ENCODE results near the gene CBX7. TPM values are rescaled to one million over a fixed set of nuclear protein-coding genes. Genes with fewer than 3 reads are reported as not detected.

CBX7 gene
- total RNA-seq, 4 donors from 2014 or later = 16.0 to 128 (median 102) TPM

DNA sequence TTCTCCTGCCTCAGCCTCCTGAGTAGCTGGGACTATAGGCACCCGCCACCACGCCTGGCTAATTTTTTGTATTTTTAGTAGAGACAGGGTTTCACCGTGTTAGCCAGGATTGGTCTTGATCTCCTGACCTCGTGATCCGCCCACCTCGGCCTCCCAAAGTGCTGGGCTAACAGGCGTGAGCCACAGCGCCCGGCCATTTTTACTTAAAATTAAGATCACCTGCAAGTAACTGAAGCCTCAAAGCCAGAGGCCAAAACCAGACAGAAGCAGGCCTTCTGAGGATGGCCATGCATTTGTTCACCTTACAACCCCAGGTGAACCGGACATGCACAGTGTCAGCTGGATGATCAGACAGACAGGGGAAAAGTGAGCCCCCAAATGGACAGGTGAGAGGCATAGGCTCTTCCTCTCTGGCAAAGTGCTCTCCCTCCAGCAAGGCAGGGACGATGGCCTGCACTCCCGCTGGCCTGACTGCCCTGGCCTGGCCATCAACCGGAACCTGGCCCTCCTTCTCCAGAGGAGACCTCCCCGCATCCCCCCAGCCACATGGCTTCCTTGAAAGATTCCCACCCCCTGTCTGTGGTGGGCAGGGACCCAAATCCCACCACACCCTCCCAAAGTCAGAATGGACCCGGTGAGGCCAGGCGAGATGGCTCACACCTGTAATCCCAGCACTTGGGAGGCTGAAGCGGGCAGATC lies 29.6 kb downstream of the CBX7 start:
- no peak overlapping the region for H3K27ac ChIP-seq
- no peak overlapping the region for H3K4me3 ChIP-seq
- H3K27me3 ChIP-seq = no peaks in the 10 kb centered on the region
- TF ChIP-seq POLR2A (IDR thresholded peaks at IDR 0.05) = no peak
- TF ChIP-seq, protein P1, sequence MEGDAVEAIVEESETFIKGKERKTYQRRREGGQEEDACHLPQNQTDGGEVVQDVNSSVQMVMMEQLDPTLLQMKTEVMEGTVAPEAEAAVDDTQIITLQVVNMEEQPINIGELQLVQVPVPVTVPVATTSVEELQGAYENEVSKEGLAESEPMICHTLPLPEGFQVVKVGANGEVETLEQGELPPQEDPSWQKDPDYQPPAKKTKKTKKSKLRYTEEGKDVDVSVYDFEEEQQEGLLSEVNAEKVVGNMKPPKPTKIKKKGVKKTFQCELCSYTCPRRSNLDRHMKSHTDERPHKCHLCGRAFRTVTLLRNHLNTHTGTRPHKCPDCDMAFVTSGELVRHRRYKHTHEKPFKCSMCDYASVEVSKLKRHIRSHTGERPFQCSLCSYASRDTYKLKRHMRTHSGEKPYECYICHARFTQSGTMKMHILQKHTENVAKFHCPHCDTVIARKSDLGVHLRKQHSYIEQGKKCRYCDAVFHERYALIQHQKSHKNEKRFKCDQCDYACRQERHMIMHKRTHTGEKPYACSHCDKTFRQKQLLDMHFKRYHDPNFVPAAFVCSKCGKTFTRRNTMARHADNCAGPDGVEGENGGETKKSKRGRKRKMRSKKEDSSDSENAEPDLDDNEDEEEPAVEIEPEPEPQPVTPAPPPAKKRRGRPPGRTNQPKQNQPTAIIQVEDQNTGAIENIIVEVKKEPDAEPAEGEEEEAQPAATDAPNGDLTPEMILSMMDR (IDR thresholded peaks at IDR 0.05) = no peak
- no peaks in the 10 kb centered on the region for H3K4me1 ChIP-seq
- intact Hi-C loops (cut with DNase I; ENCODE audit: low total_unique reads) = loop anchor here (10.0 kb wide), 1 partner anchor 258 kb away; no protein-coding TSS in a partner anchor
- DNase-seq = no peak
- H3K36me3 ChIP-seq = no peaks in the 10 kb centered on the region
- no peaks in the 10 kb centered on the region for H3K9me3 ChIP-seq

DNA sequence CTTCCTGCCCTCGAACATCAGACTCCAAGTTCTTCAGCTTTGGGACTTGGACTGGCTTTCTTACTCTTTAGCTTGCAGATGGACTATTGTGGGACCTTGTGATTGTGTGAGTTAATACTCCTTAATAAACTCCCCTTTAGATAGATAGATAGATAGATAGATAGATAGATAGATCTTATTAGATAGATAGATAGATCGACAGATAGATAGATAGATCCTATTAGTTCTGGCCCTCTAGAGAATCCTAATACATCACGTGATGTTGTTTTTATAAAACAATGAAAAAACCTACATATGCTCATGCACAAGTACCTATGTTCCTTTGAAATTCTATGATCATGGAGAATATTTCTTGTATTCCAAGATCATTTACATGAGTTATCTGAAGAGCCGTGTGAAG lies 31.5 kb downstream of the CBX7 start:
- no peak for TF ChIP-seq POLR2A (IDR thresholded peaks at IDR 0.05)
- Histone ChIP-seq H3K9me3 (no peaks in the 10 kb centered on the region), H3K4me1 (no peaks in the 10 kb centered on the region), H3K36me3 (no peaks in the 10 kb centered on the region), H3K4me3 (no peak overlapping the region), H3K27me3 (no peaks in the 10 kb centered on the region), H3K27ac (no peak overlapping the region)
- intact Hi-C loops (cut with DNase I; ENCODE audit: low total_unique reads) = loop anchor here (10.0 kb wide), 1 partner anchor 256 kb away; no protein-coding TSS in a partner anchor
- no peak for DNase-seq

DNA sequence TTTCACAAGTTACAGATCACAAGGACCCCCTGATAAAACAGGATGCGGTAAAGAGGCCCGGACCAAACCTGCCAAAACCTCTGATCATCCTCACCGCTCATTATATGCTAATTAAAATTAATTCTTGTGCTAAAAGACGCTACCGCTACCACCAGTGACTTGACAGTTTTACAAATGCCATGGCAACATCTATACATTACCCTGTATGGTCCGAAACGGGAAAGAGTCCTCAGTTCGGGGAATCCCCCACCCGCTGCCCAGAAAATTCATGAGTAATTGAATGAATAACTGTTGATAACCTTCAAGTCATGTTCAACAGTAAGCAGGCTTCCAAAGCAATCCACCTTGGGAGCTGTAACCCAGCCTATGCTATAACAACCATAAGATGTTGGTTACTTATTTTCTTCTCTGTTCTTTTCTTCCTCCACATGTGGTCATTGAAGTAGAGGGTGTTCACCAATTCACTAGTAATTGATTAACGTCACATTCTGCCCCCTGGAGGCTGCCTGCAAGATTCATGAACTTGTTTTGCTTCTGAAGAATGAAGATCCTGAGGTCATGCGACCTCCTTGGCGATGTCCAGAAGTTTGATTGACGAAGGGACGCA lies 34.8 kb downstream of the CBX7 start:
- DNase-seq = no peak
- no peaks in the 10 kb centered on the region for H3K36me3 ChIP-seq
- H3K4me3 ChIP-seq = no peak overlapping the region
- H3K27me3 ChIP-seq = peaks cover 0 to 5% of the 10 kb centered on the region in 2 donors
- no peak overlapping the region for H3K27ac ChIP-seq
- no peaks in the 10 kb centered on the region for H3K4me1 ChIP-seq
- intact Hi-C loops (cut with DNase I; ENCODE audit: low total_unique reads) = no loop called here
- TF ChIP-seq, protein P1 (IDR thresholded peaks at IDR 0.05) = peak in 2 of 4 experiments; percentile 23 to 32
- TF ChIP-seq POLR2A (IDR thresholded peaks at IDR 0.05) = no peak
- H3K9me3 ChIP-seq = no peaks in the 10 kb centered on the region

DNA sequence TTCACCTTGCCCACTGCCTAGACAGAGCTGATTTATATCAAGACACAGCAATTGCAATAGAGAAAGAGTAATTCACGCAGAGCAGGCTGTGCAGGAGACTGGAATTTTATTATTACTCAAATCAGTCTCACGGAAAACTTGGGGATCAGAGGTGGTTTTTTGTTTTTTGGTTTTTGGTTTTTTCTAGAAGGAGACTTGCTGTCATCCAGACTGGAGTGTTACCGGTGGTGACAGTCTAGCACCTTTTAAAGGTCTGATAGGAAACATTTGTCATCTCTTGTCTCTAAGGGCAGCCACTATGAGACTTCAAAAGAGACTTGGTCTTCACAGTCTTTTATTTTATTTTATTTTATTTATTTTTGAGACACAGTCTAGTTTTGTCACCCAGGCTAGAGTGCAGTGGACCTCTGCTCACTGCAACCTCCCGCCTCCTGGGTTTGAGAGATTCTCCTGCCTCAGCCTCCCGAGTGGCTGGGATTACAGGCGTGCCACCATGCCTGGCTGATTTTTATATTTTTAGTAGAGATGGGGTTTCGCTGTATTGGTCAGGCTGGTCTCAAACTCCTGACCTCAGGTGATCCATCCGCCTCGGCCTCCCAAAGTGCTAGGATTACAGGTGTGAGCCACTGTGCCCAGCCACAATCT lies 36.4 kb downstream of the CBX7 start:
- DNase-seq = no peak
- Histone ChIP-seq H3K9me3 (no peaks in the 10 kb centered on the region), H3K4me3 (no peak overlapping the region), H3K4me1 (no peaks in the 10 kb centered on the region), H3K27ac (no peak overlapping the region), H3K27me3 (peaks cover 0 to 5% of the 10 kb centered on the region in 2 donors), H3K36me3 (no peaks in the 10 kb centered on the region)
- no peak for TF ChIP-seq POLR2A (IDR thresholded peaks at IDR 0.05)
- TF ChIP-seq, protein P1 (IDR thresholded peaks at IDR 0.05) = no peak
- intact Hi-C loops (cut with DNase I; ENCODE audit: low total_unique reads) = no loop called here

DNA sequence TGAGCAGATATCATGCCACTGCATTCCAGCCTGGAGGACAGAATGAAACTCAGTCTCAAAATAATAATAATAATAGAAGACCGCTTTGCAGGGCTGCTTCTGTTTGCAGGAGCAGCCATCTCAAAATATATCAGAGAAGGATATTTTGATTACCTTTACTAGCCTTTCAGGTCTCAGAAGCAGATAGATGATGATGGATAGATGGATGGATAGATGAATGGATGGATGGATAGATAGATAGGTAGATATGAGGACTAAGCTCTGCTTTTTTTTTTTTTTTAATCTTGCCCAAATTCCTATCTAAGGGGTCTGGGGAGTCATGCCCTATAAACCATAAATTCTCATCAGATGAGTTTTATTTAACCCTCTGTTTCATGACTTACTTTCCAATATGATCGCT lies 36.9 kb downstream of the CBX7 start:
- TF ChIP-seq, protein P1 (IDR thresholded peaks at IDR 0.05) = no peak
- no peak for TF ChIP-seq POLR2A (IDR thresholded peaks at IDR 0.05)
- no peaks in the 10 kb centered on the region for H3K4me1 ChIP-seq
- no peaks in the 10 kb centered on the region for H3K36me3 ChIP-seq
- intact Hi-C loops (cut with DNase I; ENCODE audit: low total_unique reads) = no loop called here
- H3K9me3 ChIP-seq = no peaks in the 10 kb centered on the region
- H3K27me3 ChIP-seq = peaks cover 0 to 5% of the 10 kb centered on the region in 2 donors
- DNase-seq = no peak
- no peak overlapping the region for H3K27ac ChIP-seq
- H3K4me3 ChIP-seq = no peak overlapping the region
